ENCODE results near the gene LHFPL4. TPM values are rescaled to one million over a fixed set of nuclear protein-coding genes. Genes with fewer than 3 reads are reported as not detected.
"Not testable (repeated sequence)": the region's sequence is repeated elsewhere in the genome, so short reads cannot be mapped to it uniquely, and the experiment has no call there.

Gene LHFPL4
- total and polyA plus RNA-seq, 9 of the 15 experiments (the other 6 are each of a cell fraction or from before 2014, with no cell fraction given) = not detected

DNA sequence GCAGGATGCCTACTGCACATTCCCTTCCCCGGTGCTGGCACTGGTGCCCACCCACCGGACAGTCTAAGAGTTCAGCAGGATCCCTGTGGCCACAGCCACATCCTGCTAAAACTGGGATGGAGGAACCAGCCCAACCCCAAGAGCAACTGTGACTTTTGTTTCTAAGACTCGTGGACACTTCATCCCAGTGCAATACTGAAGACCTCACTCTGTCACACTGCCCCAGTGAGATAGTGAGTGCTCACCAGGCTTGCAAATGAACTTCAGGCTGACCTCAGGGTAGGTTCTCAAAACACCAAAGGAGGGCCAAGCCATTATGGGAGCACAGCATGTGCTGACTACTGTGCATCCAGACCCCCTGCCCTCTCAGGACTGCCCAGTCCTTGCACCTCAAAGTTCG is 49.0 kb upstream of the LHFPL4 start:
- H3K27ac ChIP-seq (ENCODE audit: extremely low read depth, low read depth, low read length) = no peak overlapping the region
- H3K9me3 ChIP-seq (replicated peaks; ENCODE audit: control insufficient read depth, insufficient read depth, low read depth, low read length) = peaks cover 10% of the 10 kb centered on the region
- DNase-seq (ENCODE audit: extremely low read depth in 1 of 4, low spot score in 3 of 4) (no peak), FAIRE-seq (no peak), ATAC-seq (peak; percentile 57)
- in situ Hi-C loops (cut with MboI) (no loop called here), intact Hi-C loops (cut with micrococcal nuclease) (no loop called here)
- no peaks in the 10 kb centered on the region for H3K9me1 ChIP-seq (ENCODE audit: control insufficient read depth, insufficient read depth, low read length)
- H3K9ac ChIP-seq (ENCODE audit: insufficient read depth in 1 of 2, low read depth in 2 of 2, low read length in 2 of 2) = no peak overlapping the region
- H3K27me3 ChIP-seq (ENCODE audit: control insufficient read depth in 2 of 2, insufficient read depth in 2 of 2, low read length in 2 of 2) = peaks cover 3 to 13% of the 10 kb centered on the region in 2 experiments; a peak in 2 of 5 replicates
- H3K4me2 ChIP-seq (ENCODE audit: insufficient read depth, low read length) = no peak overlapping the region
- H2AFZ ChIP-seq (ENCODE audit: low read depth, low read length) = no peak overlapping the region
- peaks cover 0 to 7% of the 10 kb centered on the region in 2 experiments; a peak in 2 of 5 replicates for H3K4me1 ChIP-seq (replicated peaks in 1 of 2; ENCODE audit: control insufficient read depth in 2 of 2, insufficient read depth in 2 of 2, low read length in 2 of 2)
- CTCF ChIA-PET (ENCODE audit: low intra/inter-chr PET ratio) = no interaction called here
- POLR2A ChIA-PET = no interaction called here
- H3K36me3 ChIP-seq (ENCODE audit: control insufficient read depth, insufficient read depth, low read length) = no peaks in the 10 kb centered on the region
- H3K79me2 ChIP-seq (ENCODE audit: control insufficient read depth, insufficient read depth, low read length) = no peaks in the 10 kb centered on the region
- H4K20me1 ChIP-seq (replicated peaks; ENCODE audit: control insufficient read depth, insufficient read depth, low read length) = no peaks in the 10 kb centered on the region
- no TSS peak for BruUV-seq (replicated peaks)
- TF ChIP-seq ZNF561 (CRISPR knock-in tag; conservative IDR thresholded peaks at IDR 0.05) = no peak
- no peak for TF ChIP-seq NBN (IDR thresholded peaks at IDR 0.05; ENCODE audit: low read depth)
- H3K4me3 ChIP-seq = no peak overlapping the region
- 3% methylated on average over 4 of the region's 4 CpGs for WGBS (ENCODE audit: insufficient coverage, low coverage, missing lambda C conversion rate)

DNA sequence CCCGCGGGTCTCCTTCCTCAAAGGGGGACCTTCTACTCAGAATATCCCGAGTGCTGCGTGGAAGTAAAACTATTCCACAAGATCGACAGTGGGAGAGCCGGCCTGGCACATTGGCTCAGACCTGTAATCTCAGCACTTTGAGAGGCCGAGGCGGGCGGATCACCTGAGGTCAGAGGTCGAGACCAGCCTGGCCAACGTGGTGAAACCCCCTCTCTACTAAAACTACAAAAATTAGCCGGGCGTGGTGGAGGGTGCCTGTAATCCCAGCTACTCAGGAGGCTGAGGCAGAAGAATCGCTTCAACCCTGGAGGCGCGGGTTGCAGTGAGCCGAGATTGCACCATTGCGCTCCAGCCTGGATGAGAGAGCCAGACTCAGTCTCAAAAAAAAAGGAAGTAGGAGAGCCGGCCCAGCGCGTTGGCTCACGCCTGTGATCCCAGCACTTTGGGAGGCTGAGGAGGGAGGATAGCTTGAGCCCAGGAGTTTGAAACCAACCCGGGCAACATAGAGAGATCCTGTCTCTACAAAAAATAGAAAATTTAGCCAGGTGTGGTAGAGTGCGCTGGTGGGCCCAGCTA is 47.5 kb upstream of the LHFPL4 start:
- ATAC-seq; H3K4me1 ChIP-seq (replicated peaks in 1 of 2; ENCODE audit: control insufficient read depth in 2 of 2, insufficient read depth in 2 of 2, low read length in 2 of 2); H3K9ac ChIP-seq (ENCODE audit: insufficient read depth in 1 of 2, low read depth in 2 of 2, low read length in 2 of 2); H2AFZ ChIP-seq (ENCODE audit: low read depth, low read length); H3K9me1 ChIP-seq (ENCODE audit: control insufficient read depth, insufficient read depth, low read length); H3K36me3 ChIP-seq (ENCODE audit: control insufficient read depth, insufficient read depth, low read length); CTCF ChIA-PET (ENCODE audit: low intra/inter-chr PET ratio); DNase-seq (ENCODE audit: extremely low read depth in 1 of 4, low spot score in 3 of 4); intact Hi-C loops (cut with micrococcal nuclease); in situ Hi-C loops (cut with MboI); H3K27ac ChIP-seq (ENCODE audit: extremely low read depth, low read depth, low read length); H3K79me2 ChIP-seq (ENCODE audit: control insufficient read depth, insufficient read depth, low read length); BruUV-seq (replicated peaks); H4K20me1 ChIP-seq (replicated peaks; ENCODE audit: control insufficient read depth, insufficient read depth, low read length); H3K9me3 ChIP-seq (replicated peaks; ENCODE audit: control insufficient read depth, insufficient read depth, low read depth, low read length); H3K4me2 ChIP-seq (ENCODE audit: insufficient read depth, low read length); FAIRE-seq; H3K4me3 ChIP-seq; TF ChIP-seq NR2C1 (tag; IDR thresholded peaks at IDR 0.05): not testable (repeated sequence)
- POLR2A ChIA-PET = interaction anchor here (0.8 to 1.0 kb wide), 2 partner anchors 11 to 28 kb away, joined by 3 read pairs; no protein-coding TSS in a partner anchor
- peaks cover 3 to 13% of the 10 kb centered on the region in 2 experiments; a peak in 2 of 5 replicates for H3K27me3 ChIP-seq (ENCODE audit: control insufficient read depth in 2 of 2, insufficient read depth in 2 of 2, low read length in 2 of 2)
- TF ChIP-seq NR2C1 (IDR thresholded peaks at IDR 0.05) = peak; percentile 39; the same call in 1 of the 2 replicates
- 37% methylated on average over 24 of the region's 24 CpGs for WGBS (ENCODE audit: insufficient coverage, low coverage, missing lambda C conversion rate)

All from K562 (cell line).